DOHH2 (cell line): ENCODE data around the gene PPID.

Experiments
- EZH2phosphoT487 ChIP-seq: fragments of 200-600 bp; sonication (generic); IDR thresholded peaks from 2 replicates; pipeline ENCODE4 v1.6.1; 2017; ENCODE audit warnings: borderline replicate concordance, mild to moderate bottlenecking, antibody characterized with exemption, low read length, moderate library complexity, mixed read lengths
- TF ChIP-seq, protein P1 (sequence below): fragments of 200-600 bp; sonication (generic); IDR thresholded peaks from one replicate; pipeline ENCODE4 v1.5.1; 2014; ENCODE audit warnings: antibody characterized with exemption, mild to moderate bottlenecking, low read depth, low read length; ENCODE audit not compliant: poor library complexity, severe bottlenecking

DNA sequence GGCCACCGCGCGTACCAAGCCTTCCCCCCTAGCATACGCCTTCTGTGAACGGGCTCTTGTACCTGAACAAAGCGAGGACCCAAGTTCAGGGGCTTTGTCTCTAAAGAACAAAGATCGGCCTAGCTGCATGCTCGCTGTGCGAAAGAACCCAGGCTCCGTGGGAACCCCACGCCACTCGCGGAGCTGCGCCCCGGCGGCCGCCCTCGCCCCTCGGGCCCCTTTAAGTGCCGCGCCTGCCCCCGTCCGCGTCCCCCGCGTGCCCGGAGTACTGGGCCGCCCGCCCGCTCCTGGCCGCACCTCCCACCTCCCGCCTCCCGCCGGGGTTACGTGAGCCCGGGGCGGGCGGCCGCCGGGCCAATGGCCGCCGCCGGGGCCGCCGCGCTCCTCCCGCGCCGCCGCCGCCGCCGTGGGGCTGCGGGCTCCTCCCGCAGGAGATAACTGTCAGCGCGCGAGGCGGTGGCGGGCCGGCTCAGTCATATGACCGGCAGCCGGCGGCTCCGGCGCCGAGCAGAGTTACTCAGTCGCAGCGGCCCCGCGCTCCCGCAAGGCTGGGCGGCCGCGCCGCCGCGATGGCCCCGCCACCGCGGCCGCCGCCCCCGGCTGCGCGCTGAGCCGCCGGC, 45.5 kb upstream of the PPID start, which contains the start of gene FNIP2:
- TF ChIP-seq, protein P1, sequence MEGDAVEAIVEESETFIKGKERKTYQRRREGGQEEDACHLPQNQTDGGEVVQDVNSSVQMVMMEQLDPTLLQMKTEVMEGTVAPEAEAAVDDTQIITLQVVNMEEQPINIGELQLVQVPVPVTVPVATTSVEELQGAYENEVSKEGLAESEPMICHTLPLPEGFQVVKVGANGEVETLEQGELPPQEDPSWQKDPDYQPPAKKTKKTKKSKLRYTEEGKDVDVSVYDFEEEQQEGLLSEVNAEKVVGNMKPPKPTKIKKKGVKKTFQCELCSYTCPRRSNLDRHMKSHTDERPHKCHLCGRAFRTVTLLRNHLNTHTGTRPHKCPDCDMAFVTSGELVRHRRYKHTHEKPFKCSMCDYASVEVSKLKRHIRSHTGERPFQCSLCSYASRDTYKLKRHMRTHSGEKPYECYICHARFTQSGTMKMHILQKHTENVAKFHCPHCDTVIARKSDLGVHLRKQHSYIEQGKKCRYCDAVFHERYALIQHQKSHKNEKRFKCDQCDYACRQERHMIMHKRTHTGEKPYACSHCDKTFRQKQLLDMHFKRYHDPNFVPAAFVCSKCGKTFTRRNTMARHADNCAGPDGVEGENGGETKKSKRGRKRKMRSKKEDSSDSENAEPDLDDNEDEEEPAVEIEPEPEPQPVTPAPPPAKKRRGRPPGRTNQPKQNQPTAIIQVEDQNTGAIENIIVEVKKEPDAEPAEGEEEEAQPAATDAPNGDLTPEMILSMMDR: no peak
- TF ChIP-seq EZH2phosphoT487: no peak
